CD4-positive, alpha-beta T cell treated with Interleukin-1 beta for 1 hour (primary cell): ENCODE measurements around the gene FMN2.

ENCODE experiments used
- DNase-seq, 2 donors: peaks; one replicate each; pipeline ENCODE4 v3.0.0-alpha.2; 2020 to 2022

The FMN2 gene

GRCh38 chr1:240091614-240092300 is at the start of gene FMN2:
Gene FMN2 (plus strand): TSS chr1:240091883. CDS start chr1:240092110, 227 bp downstream.
- no peak for DNase-seq

- no peak for DNase-seq
Observed at GRCh38 chr1:240044620-240045019, 47.1 kb upstream of the FMN2 start.

- no peak for DNase-seq
Observed at GRCh38 chr1:240046000-240046399, 45.7 kb upstream of the FMN2 start.

GRCh38 chr1:240054109-240054701 is 37.5 kb upstream of the FMN2 start:
- DNase-seq = no peak

GRCh38 chr1:240055936-240056335 is 35.7 kb upstream of the FMN2 start:
- DNase-seq = no peak

GRCh38 chr1:240056350-240056749 is 35.3 kb upstream of the FMN2 start:
- DNase-seq = no peak

- no peak for DNase-seq
Observed at GRCh38 chr1:240058049-240058448, 33.6 kb upstream of the FMN2 start.

GRCh38 chr1:240068961-240069360 is 22.7 kb upstream of the FMN2 start:
- DNase-seq = no peak

GRCh38 chr1:240070188-240070587 is 21.5 kb upstream of the FMN2 start:
- no peak for DNase-seq

- DNase-seq = no peak
Observed at GRCh38 chr1:240073097-240073496, 18.6 kb upstream of the FMN2 start.

- no peak for DNase-seq
Observed at GRCh38 chr1:240074422-240074821, 17.3 kb upstream of the FMN2 start.

GRCh38 chr1:240074908-240075307 is 16.8 kb upstream of the FMN2 start:
- DNase-seq = no peak

GRCh38 chr1:240084337-240084736 is 7.3 kb upstream of the FMN2 start:
- no peak for DNase-seq

- no peak for DNase-seq
Observed at GRCh38 chr1:240084749-240085148, 6.9 kb upstream of the FMN2 start.

GRCh38 chr1:240086726-240087125 is 5.0 kb upstream of the FMN2 start:
- DNase-seq = no peak

GRCh38 chr1:240090014-240090413 is 1.7 kb upstream of the FMN2 start:
- no peak for DNase-seq

GRCh38 chr1:240090957-240091600 is 604 bp upstream of the FMN2 start:
- DNase-seq = no peak

GRCh38 chr1:240092301-240093119 is 827 bp downstream of the FMN2 start:
- DNase-seq = no peak

- no peak for DNase-seq
Observed at GRCh38 chr1:240093120-240093961, 1.7 kb downstream of the FMN2 start.

- DNase-seq = no peak
Observed at GRCh38 chr1:240094041-240094722, 2.5 kb downstream of the FMN2 start.

- DNase-seq = no peak
Observed at GRCh38 chr1:240096974-240097373, 5.3 kb downstream of the FMN2 start.

GRCh38 chr1:240098534-240098933 is 6.9 kb downstream of the FMN2 start:
- DNase-seq = no peak
